Ureter (tissue), 1 donor: ENCODE results near the gene METTL25. TPM values are rescaled to one million over a fixed set of nuclear protein-coding genes. Genes with fewer than 3 reads are reported as not detected.
A peak's percentile ranks its signal among the peaks of the same experiment; 100 is the strongest.

Source experiments
- DNase-seq: peaks from one replicate; pipeline ENCODE4 v3.0.0-alpha.2; 2020; ENCODE audit warnings: low spot score
- total RNA-seq: library from RNA; stranded (reverse); gene quantifications from one replicate; pipeline ENCODE4 v1.2.4, GENCODE V29; 2023
- donor health status: DM: yes; HTN: yes; CAD: no.

Gene METTL25
- total RNA-seq, 1 donor from 2014 or later = 17.5 TPM

DNA sequence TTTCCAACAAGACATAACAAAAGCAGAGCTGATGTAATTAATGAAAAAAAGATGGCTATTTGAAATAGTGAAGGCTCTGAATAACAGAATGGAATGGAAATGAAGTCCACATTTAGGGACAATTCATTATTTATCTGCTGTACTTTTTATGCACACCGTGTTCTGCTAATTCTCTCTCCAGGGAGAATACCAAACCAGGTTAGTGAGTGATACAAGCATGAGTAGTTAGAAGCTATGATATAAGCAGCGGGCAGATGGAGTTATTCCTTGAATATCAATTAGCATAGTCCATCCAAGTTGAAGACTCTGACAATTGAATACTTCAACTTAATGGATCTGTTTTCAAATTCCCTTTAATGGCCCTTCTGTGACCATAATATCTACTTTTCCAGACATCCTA, 166.3 kb downstream of the METTL25 start:
- no peak for DNase-seq

DNA sequence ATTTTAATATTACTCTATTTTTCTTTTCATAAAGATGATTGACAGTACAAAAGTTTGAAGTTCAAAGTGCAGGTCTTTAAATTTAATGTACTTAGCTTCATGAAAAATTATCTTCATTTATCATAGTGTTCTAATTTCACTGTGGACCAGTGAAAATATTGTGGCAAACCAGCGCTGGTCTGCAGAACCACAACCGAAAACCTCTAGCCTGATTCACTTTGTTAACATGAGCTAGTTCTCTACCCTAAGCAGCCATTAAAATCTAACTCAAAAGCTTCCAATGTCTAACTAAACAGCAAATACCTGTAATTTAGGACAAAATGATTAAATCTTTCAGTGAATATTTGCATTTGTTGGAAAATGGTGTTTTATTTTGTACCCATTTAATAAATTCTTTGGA, 167.3 kb downstream of the METTL25 start:
- DNase-seq = no peak

DNA sequence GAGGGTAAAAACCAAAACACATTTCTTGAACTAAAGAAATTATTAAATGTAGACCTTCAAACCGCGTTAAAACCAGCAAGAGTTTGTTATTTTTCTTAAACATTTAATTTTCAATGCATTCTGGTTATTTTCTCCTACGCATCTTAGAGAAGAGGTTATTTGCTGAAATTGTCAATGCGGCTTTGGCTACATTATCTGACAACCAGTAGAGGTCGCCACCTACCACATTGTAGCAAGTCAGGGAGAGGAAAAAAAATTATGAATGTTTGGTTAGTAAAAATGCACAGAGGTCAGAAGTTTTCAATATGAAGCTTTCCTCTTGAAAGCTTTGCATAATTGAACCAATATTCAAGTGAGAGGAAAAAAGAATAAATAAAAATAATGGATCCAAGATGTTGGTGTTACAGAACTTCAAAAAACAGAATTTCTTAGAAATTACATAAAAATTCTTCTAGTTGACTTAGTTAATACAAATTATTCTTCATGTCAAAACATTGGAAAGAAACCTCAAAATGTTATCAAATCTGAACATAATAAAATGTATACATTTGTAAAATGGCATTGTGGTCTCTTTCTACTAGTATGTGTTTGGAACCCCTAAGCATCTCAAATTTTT, 168.9 kb downstream of the METTL25 start:
- DNase-seq = peak; percentile 50

Other genes starting within 250 kb of the METTL25 start
- gene CCDC59, start 142 bp upstream of the METTL25 start, total RNA-seq = 33.5 TPM